H9 (cell line): ENCODE results near the gene ITGB3. TPM values are rescaled to one million over a fixed set of nuclear protein-coding genes. Genes with fewer than 3 reads are reported as not detected.

Experiments used
- DNase-seq: peaks from one replicate; pipeline ENCODE4 v3.0.0-alpha.2; 2017
- H2AFZ ChIP-seq: one replicate; pipeline ENCODE4 v1.6.1; 2013; ENCODE audit warnings: mild to moderate bottlenecking, low read length, control low read depth, moderate library complexity
- H2AK5ac ChIP-seq: 2 replicates; pipeline ENCODE4 v1.6.1; 2013; ENCODE audit warnings: low read length, control low read depth, mixed read lengths; ENCODE audit not compliant: insufficient read length
- H2BK120ac ChIP-seq: one replicate; pipeline ENCODE4 v1.6.1; 2013; ENCODE audit warnings: low read depth, mild to moderate bottlenecking, low read length, control low read depth, inconsistent platforms; ENCODE audit not compliant: poor library complexity, severe bottlenecking
- H2BK12ac ChIP-seq: 2 replicates; pipeline ENCODE4 v1.6.1; 2013; ENCODE audit warnings: low read length, control low read depth, mixed read lengths, low read depth; ENCODE audit not compliant: insufficient read length
- H2BK15ac ChIP-seq: 2 replicates; pipeline ENCODE4 v1.6.1; 2013; ENCODE audit warnings: low read depth, low read length, control low read depth
- H2BK20ac ChIP-seq: one replicate; pipeline ENCODE4 v1.6.1; 2013; ENCODE audit warnings: low read depth, mild to moderate bottlenecking, low read length, control low read depth, inconsistent platforms; ENCODE audit not compliant: poor library complexity, severe bottlenecking
- H2BK5ac ChIP-seq: 2 replicates; pipeline ENCODE4 v1.6.1; 2013; ENCODE audit warnings: low read length, control low read depth, mixed read lengths; ENCODE audit not compliant: insufficient read length
- H3K14ac ChIP-seq: 2 replicates; pipeline ENCODE4 v1.6.1; 2013; ENCODE audit warnings: low read length, control low read depth; ENCODE audit not compliant: insufficient read depth
- H3K18ac ChIP-seq: 2 replicates; pipeline ENCODE4 v1.6.1; 2013; ENCODE audit warnings: low read depth, mild to moderate bottlenecking, mixed read lengths, low read length, control low read depth; ENCODE audit not compliant: insufficient read length
- H3K23ac ChIP-seq: 2 replicates; pipeline ENCODE4 v1.6.1; 2013; ENCODE audit warnings: low read length, control low read depth, mixed read lengths, low read depth; ENCODE audit not compliant: insufficient read length
- H3K23me2 ChIP-seq: 2 replicates; pipeline ENCODE4 v1.6.1; 2013; ENCODE audit warnings: low read depth, mild to moderate bottlenecking, mixed read lengths, low read length, control low read depth; ENCODE audit not compliant: insufficient read length, poor library complexity, severe bottlenecking
- H3K27ac ChIP-seq: 2 replicates; pipeline ENCODE4 v1.5.1; 2013; ENCODE audit warnings: low read length, control low read depth, mixed read lengths, low read depth; ENCODE audit not compliant: insufficient read length
- H3K27me3 ChIP-seq: 2 replicates; pipeline ENCODE4 v1.6.1; 2013; ENCODE audit warnings: low read length, control low read depth, inconsistent platforms; ENCODE audit not compliant: insufficient read depth
- H3K4ac ChIP-seq: 2 replicates; pipeline ENCODE4 v1.6.1; 2013; ENCODE audit warnings: low read depth, mild to moderate bottlenecking, control low read depth, inconsistent platforms, low read length, moderate library complexity
- H3K4me1 ChIP-seq: 2 replicates; pipeline ENCODE4 v1.6.1; 2013; ENCODE audit warnings: low read length, control low read depth, inconsistent platforms; ENCODE audit not compliant: insufficient read depth
- H3K4me2 ChIP-seq: 2 replicates; pipeline ENCODE4 v1.6.1; 2013; ENCODE audit warnings: low read length, control low read depth, mixed read lengths; ENCODE audit not compliant: insufficient read length, insufficient read depth
- H3K56ac ChIP-seq: 2 replicates; pipeline ENCODE4 v1.6.1; 2013; ENCODE audit warnings: low read depth, mild to moderate bottlenecking, mixed read lengths, low read length, control low read depth; ENCODE audit not compliant: insufficient read length
- H3K79me1 ChIP-seq: 2 replicates; pipeline ENCODE4 v1.6.1; 2013; ENCODE audit warnings: low read depth, mild to moderate bottlenecking, moderate library complexity, low read length, control low read depth, inconsistent platforms; ENCODE audit not compliant: insufficient read depth, poor library complexity, severe bottlenecking
- H3K79me2 ChIP-seq: 2 replicates; pipeline ENCODE4 v1.6.1; 2013; ENCODE audit warnings: low read length, control low read depth, inconsistent platforms; ENCODE audit not compliant: insufficient read depth
- H3K9ac ChIP-seq: 2 replicates; pipeline ENCODE4 v1.6.1; 2013; ENCODE audit warnings: low read length, control low read depth, mixed read lengths; ENCODE audit not compliant: insufficient read length; ENCODE audit errors: extremely low read depth
- H3K9me3 ChIP-seq: one replicate; pipeline ENCODE4 v1.6.1; 2013; ENCODE audit warnings: low read depth, low read length, inconsistent platforms; ENCODE audit not compliant: control insufficient read depth
- H3T11ph ChIP-seq: one replicate; pipeline ENCODE4 v1.6.1; 2013; ENCODE audit warnings: mild to moderate bottlenecking, low read length, control low read depth, inconsistent platforms
- H4K20me1 ChIP-seq: one replicate; pipeline ENCODE4 v1.6.1; 2013; ENCODE audit not compliant: control insufficient read depth, insufficient read length, insufficient read depth
- H4K5ac ChIP-seq: 2 replicates; pipeline ENCODE4 v1.6.1; 2013; ENCODE audit warnings: low read depth, mild to moderate bottlenecking, mixed read lengths, low read length, control low read depth; ENCODE audit not compliant: insufficient read length
- H4K8ac ChIP-seq: replicated peaks from 2 replicates; pipeline ENCODE4 v1.6.1; 2013; ENCODE audit warnings: low read length, control low read depth, mixed read lengths, low read depth; ENCODE audit not compliant: insufficient read length
- H4K91ac ChIP-seq: 2 replicates; pipeline ENCODE4 v1.6.1; 2013; ENCODE audit warnings: low read depth, mild to moderate bottlenecking, moderate library complexity, mixed read lengths, low read length, control low read depth; ENCODE audit not compliant: insufficient read length
- H3K27ac Mint-ChIP-seq, 3 experiments: 2 replicates in 2 of 3; 3 replicates in 1 of 3; pipeline ENCODE4 v1.8.0; 2020 to 2021; ENCODE audit warnings: mixed read lengths in 3 of 3, mild to moderate bottlenecking in 1 of 3, moderate library complexity in 1 of 3
- H3K27me3 Mint-ChIP-seq: 2 replicates; pipeline ENCODE4 v1.8.0; 2021; ENCODE audit warnings: low read depth, mild to moderate bottlenecking, moderate library complexity, mixed read lengths
- H3K36me3 Mint-ChIP-seq, 3 experiments: 2 replicates in 2 of 3; 3 replicates in 1 of 3; pipeline ENCODE4 v1.8.0; 2020 to 2021; ENCODE audit warnings: low read depth in 3 of 3, mixed read lengths in 3 of 3; ENCODE audit not compliant: insufficient read depth in 1 of 3
- H3K4me1 Mint-ChIP-seq, 2 experiments: 2 replicates each; pipeline ENCODE4 v1.8.0; 2020; ENCODE audit warnings: mixed read lengths in 2 of 2
- H3K4me3 Mint-ChIP-seq, 2 experiments: 2 replicates in 1 of 2; 3 replicates in 1 of 2; pipeline ENCODE4 v1.8.0; 2020 to 2021; ENCODE audit warnings: mild to moderate bottlenecking in 2 of 2, mixed read lengths in 2 of 2, moderate library complexity in 1 of 2
- H3K9me3 Mint-ChIP-seq, 2 experiments: 2 replicates in 1 of 2; 3 replicates in 1 of 2; pipeline ENCODE4 v1.8.0; 2020; ENCODE audit warnings: mild to moderate bottlenecking in 2 of 2, mixed read lengths in 2 of 2, moderate library complexity in 1 of 2
- WGBS: extraction: QIAGEN DNeasy Blood & Tissue Kit; methylation state at CpG from one replicate; pipeline ENCODE4 v1.1.7; 2013; ENCODE audit warnings: missing lambda C conversion rate, low lambda C conversion rate, mixed read lengths; ENCODE audit not compliant: insufficient read length; ENCODE audit errors: extremely low coverage; 5-methylcytosine and 5-hydroxymethylcytosine counted together
- total RNA-seq: library from RNA; stranded (reverse); gene quantifications from 2 replicates; pipeline ENCODE4 v1.2.1, GENCODE V29; 2021
- TF ChIP-seq, protein P1 (sequence below): fragments of 200-600 bp; sonication (generic); conservative IDR thresholded peaks from 3 replicates; pipeline ENCODE4 v1.8.0; 2021; ENCODE audit warnings: antibody characterized with exemption, mild to moderate bottlenecking

ITGB3 gene
- total RNA-seq, 1 experiment from 2014 or later = not detected

DNA sequence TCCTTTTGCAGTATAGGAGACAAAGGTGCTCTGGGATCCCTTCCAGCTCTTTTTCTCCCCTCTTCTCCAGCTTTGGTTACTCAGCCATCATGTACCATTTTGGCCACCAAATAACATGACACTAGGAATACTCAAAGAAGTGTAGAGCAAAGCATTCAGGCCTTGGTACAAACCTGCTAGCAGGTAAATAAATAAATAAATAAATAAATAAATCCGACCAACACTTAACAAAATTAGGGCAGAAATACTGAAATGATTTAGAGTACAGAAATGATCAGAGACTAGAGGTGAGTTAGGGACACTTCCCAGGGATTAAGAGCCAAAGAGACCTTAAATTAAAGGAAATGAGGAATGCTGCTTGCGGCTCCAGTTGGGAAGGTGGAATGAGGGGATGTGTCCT lies 17.7 kb upstream of the ITGB3 start:
- WGBS = no CpG with 5 or more reads among the region's 2 CpGs
- no peaks in the 10 kb centered on the region for H3K27me3 ChIP-seq
- H2AK5ac ChIP-seq = no peak overlapping the region
- no peak overlapping the region for H4K8ac ChIP-seq
- no peak overlapping the region for H2BK120ac ChIP-seq
- no peak overlapping the region for H3K4me3 Mint-ChIP-seq
- H3K79me1 ChIP-seq = no peaks in the 10 kb centered on the region
- no peak overlapping the region for H2AFZ ChIP-seq
- no peak overlapping the region for H3K4ac ChIP-seq
- H3K27ac ChIP-seq = no peak overlapping the region
- peaks cover 9% of the 10 kb centered on the region for H3K27me3 Mint-ChIP-seq
- no peak overlapping the region for H3K56ac ChIP-seq
- H3K4me1 Mint-ChIP-seq = peaks cover 0 to under 1% of the 10 kb centered on the region in 2 experiments; a peak in 2 of 4 replicates
- H3K4me2 ChIP-seq = no peak overlapping the region
- H2BK20ac ChIP-seq = no peak overlapping the region
- H3K4me1 ChIP-seq = no peaks in the 10 kb centered on the region
- H3K9me3 Mint-ChIP-seq = no peaks in the 10 kb centered on the region; a peak in 1 of 5 replicates
- H3K18ac ChIP-seq = no peak overlapping the region
- no peaks in the 10 kb centered on the region for H3K36me3 Mint-ChIP-seq
- H3K9ac ChIP-seq = no peak overlapping the region
- no peak overlapping the region for H2BK5ac ChIP-seq
- no peak overlapping the region for H2BK15ac ChIP-seq
- no peaks in the 10 kb centered on the region for H4K20me1 ChIP-seq
- no peak overlapping the region for H3K27ac Mint-ChIP-seq
- no peak for DNase-seq
- H3K9me3 ChIP-seq = no peaks in the 10 kb centered on the region
- no peaks in the 10 kb centered on the region for H3K79me2 ChIP-seq
- H3K23me2 ChIP-seq = no peaks in the 10 kb centered on the region
- no peak overlapping the region for H3T11ph ChIP-seq
- H2BK12ac ChIP-seq = no peak overlapping the region
- H4K5ac ChIP-seq = no peak overlapping the region
- H3K23ac ChIP-seq = no peak overlapping the region
- no peak overlapping the region for H3K14ac ChIP-seq
- H4K91ac ChIP-seq = no peak overlapping the region
- TF ChIP-seq, protein P1, sequence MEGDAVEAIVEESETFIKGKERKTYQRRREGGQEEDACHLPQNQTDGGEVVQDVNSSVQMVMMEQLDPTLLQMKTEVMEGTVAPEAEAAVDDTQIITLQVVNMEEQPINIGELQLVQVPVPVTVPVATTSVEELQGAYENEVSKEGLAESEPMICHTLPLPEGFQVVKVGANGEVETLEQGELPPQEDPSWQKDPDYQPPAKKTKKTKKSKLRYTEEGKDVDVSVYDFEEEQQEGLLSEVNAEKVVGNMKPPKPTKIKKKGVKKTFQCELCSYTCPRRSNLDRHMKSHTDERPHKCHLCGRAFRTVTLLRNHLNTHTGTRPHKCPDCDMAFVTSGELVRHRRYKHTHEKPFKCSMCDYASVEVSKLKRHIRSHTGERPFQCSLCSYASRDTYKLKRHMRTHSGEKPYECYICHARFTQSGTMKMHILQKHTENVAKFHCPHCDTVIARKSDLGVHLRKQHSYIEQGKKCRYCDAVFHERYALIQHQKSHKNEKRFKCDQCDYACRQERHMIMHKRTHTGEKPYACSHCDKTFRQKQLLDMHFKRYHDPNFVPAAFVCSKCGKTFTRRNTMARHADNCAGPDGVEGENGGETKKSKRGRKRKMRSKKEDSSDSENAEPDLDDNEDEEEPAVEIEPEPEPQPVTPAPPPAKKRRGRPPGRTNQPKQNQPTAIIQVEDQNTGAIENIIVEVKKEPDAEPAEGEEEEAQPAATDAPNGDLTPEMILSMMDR = no peak
